A549 (cell line): ENCODE results near the gene H6PD. TPM values are rescaled to one million over a fixed set of nuclear protein-coding genes. Genes with fewer than 3 reads are reported as not detected.

ENCODE experiments used
- ATAC-seq, 2 experiments: fragments of 200-7000 bp in 1 of 2; fragments of >200 bp in 1 of 2; cut with Nextera tagmentation in 1 of 2; cut with Tn5 transposase in 1 of 2; 3 replicates each; pipeline versions ENCODE4 v1.8.0 to v1.9.1; 2018 to 2020; ENCODE audit warnings: mild to moderate bottlenecking in 1 of 2, moderate library complexity in 1 of 2
- CTCF ChIA-PET: fragments of 300-600 bp; sonication (Branson Sonifier 250); formaldehyde crosslinking; extraction: SDS; loops from one replicate; lab custom pipeline; 2021; ENCODE audit warnings: antibody characterized with exemption, inconsistent platforms; lab: Yijun Ruan, JAX
- POLR2A ChIA-PET: fragments of 350-600 bp; formaldehyde crosslinking; extraction: SDS; loops from one replicate; lab custom pipeline; 2021; ENCODE audit warnings: antibody characterized with exemption, inconsistent platforms; lab: Yijun Ruan, JAX
- DNase-seq, 2 experiments: peaks; one replicate each; pipeline versions ENCODE4 v3.0.0 to v3.0.0-alpha.2; 2011 to 2016; ENCODE audit warnings: low read depth in 1 of 2, low spot score in 1 of 2
- FAIRE-seq: peaks from 2 replicates; lab custom pipeline; 2011; peaks lifted over from hg19 to GRCh38; lab: Jason Lieb, UNC
- H3K27ac ChIP-seq, 2 experiments: fragments of >200 bp; sonication (Bioruptor Twin); formaldehyde crosslinking; 3 replicates each; pipeline ENCODE4 v1.5.1; 2016 to 2017
- H3K4me1 ChIP-seq: fragments of >200 bp; sonication (Bioruptor Twin); formaldehyde crosslinking; 3 replicates; pipeline ENCODE4 v1.6.1; 2016
- H3K4me2 ChIP-seq: fragments of >200 bp; sonication (Bioruptor Twin); formaldehyde crosslinking; 3 replicates; pipeline ENCODE4 v1.6.1; 2016
- H3K4me3 ChIP-seq: fragments of >200 bp; sonication (Bioruptor Twin); formaldehyde crosslinking; 3 replicates; pipeline ENCODE4 v1.5.1; 2016
- H3K9me3 ChIP-seq: fragments of >200 bp; sonication (Bioruptor Twin); formaldehyde crosslinking; 3 replicates; pipeline ENCODE4 v1.6.1; 2016
- BHLHE40 ChIP-seq: IDR thresholded peaks from 2 replicates; pipeline ENCODE4 v1.6.1; 2012; ENCODE audit warnings: low read depth, low read length, inconsistent platforms
- CBX2 ChIP-seq: fragments of 200-600 bp; sonication (generic); IDR thresholded peaks from 2 replicates; pipeline ENCODE4 v1.6.1; 2016; ENCODE audit warnings: low read depth, mild to moderate bottlenecking, borderline replicate concordance
- CBX8 ChIP-seq: fragments of 200-600 bp; sonication (generic); IDR thresholded peaks from 2 replicates; pipeline ENCODE4 v1.6.1; 2016
- EHMT2 ChIP-seq: fragments of 200-600 bp; sonication (generic); IDR thresholded peaks from 2 replicates; pipeline ENCODE4 v1.6.1; 2016; ENCODE audit warnings: antibody characterized with exemption, low read depth, mild to moderate bottlenecking, moderate library complexity
- FOSL2 ChIP-seq, 2 experiments: fragments of 450-650 bp in 1 of 2; fragments of >200 bp in 1 of 2; sonication (Bioruptor Twin) in 1 of 2; formaldehyde crosslinking; IDR thresholded peaks; 2 replicates each; pipeline versions ENCODE4 v1.5.0 to v1.6.1; 2016 to 2020; ENCODE audit warnings: mild to moderate bottlenecking in 1 of 2, moderate library complexity in 1 of 2
- FOXS1 ChIP-seq: fragments of 250-450 bp; sonication (Bioruptor Pico); IDR thresholded peaks from 2 replicates; pipeline ENCODE4 v1.5.0; 2020; ENCODE audit warnings: mild to moderate bottlenecking, moderate library complexity
- HOXA7 ChIP-seq: fragments of 250-450 bp; sonication (Bioruptor Pico); IDR thresholded peaks from 2 replicates; pipeline ENCODE4 v1.5.0; 2020; ENCODE audit warnings: mild to moderate bottlenecking, moderate library complexity
- HOXB13 ChIP-seq: fragments of 250-450 bp; sonication (Bioruptor Pico); IDR thresholded peaks from 2 replicates; pipeline ENCODE4 v1.5.0; 2020; ENCODE audit warnings: low read depth, mild to moderate bottlenecking, moderate library complexity
- HOXB5 ChIP-seq: fragments of 250-450 bp; sonication (Bioruptor Pico); IDR thresholded peaks from 2 replicates; pipeline ENCODE4 v1.5.0; 2020; ENCODE audit warnings: mild to moderate bottlenecking, moderate library complexity
- JUN ChIP-seq, 2 experiments: fragments of >200 bp; sonication (Bioruptor Twin); formaldehyde crosslinking; IDR thresholded peaks; 2 replicates in 1 of 2; 3 replicates in 1 of 2; pipeline ENCODE4 v1.6.1; 2016 to 2017
- KDM5A ChIP-seq: fragments of 200-600 bp; sonication (generic); IDR thresholded peaks from 2 replicates; pipeline ENCODE4 v1.6.1; 2016; ENCODE audit warnings: antibody characterized with exemption, mild to moderate bottlenecking
- MAFK ChIP-seq: fragments of 450-650 bp; IDR thresholded peaks from 2 replicates; pipeline ENCODE4 v1.6.1; 2014; ENCODE audit not compliant: partially characterized antibody
- MAZ ChIP-seq: fragments of 150-350 bp; IDR thresholded peaks from 2 replicates; pipeline ENCODE4 v1.6.1; 2014; ENCODE audit warnings: antibody characterized with exemption, low read depth, low read length, borderline replicate concordance
- NFE2L2 ChIP-seq: fragments of 150-350 bp; conservative IDR thresholded peaks from 2 replicates; pipeline ENCODE4 v1.6.1; 2014; ENCODE audit warnings: low read length
- NPAS2 ChIP-seq: fragments of 250-450 bp; sonication (Bioruptor Pico); IDR thresholded peaks from 2 replicates; pipeline ENCODE4 v1.8.0; 2022; ENCODE audit warnings: mild to moderate bottlenecking, moderate library complexity, borderline replicate concordance
- PBX3 ChIP-seq: IDR thresholded peaks from 2 replicates; pipeline ENCODE4 v1.6.1; 2012
- PHF8 ChIP-seq: fragments of 200-600 bp; sonication (generic); IDR thresholded peaks from 2 replicates; pipeline ENCODE4 v1.6.1; 2016; ENCODE audit warnings: low read depth, mild to moderate bottlenecking, antibody characterized with exemption, moderate library complexity, borderline replicate concordance
- POLR2A ChIP-seq: IDR thresholded peaks from 2 replicates; pipeline ENCODE4 v1.6.1; 2012; ENCODE audit warnings: mild to moderate bottlenecking, low read length
- RAD21 ChIP-seq, 2 experiments: fragments of >200 bp in 1 of 2; sonication (Bioruptor Twin) in 1 of 2; formaldehyde crosslinking in 1 of 2; IDR thresholded peaks in 1 of 2; conservative IDR thresholded peaks in 1 of 2; 2 replicates in 1 of 2; 3 replicates in 1 of 2; pipeline ENCODE4 v1.6.1; 2012 to 2018; ENCODE audit warnings: inconsistent platforms in 1 of 2
- RCOR1 ChIP-seq: fragments of 150-350 bp; IDR thresholded peaks from 2 replicates; pipeline ENCODE4 v1.6.1; 2014; ENCODE audit warnings: antibody characterized with exemption, low read length, low read depth
- SMC3 ChIP-seq: fragments of >200 bp; sonication (Bioruptor Twin); formaldehyde crosslinking; IDR thresholded peaks from 3 replicates; pipeline ENCODE4 v1.6.1; 2018; ENCODE audit warnings: inconsistent platforms
- ZC3H11A ChIP-seq: fragments of 450-650 bp; IDR thresholded peaks from 2 replicates; pipeline ENCODE4 v1.6.1; 2014; ENCODE audit warnings: antibody characterized with exemption, mild to moderate bottlenecking
- WGBS: methylation state at CpG from one replicate; pipeline ENCODE4 v1.1.6; 2017; ENCODE audit errors: missing lambda C conversion rate; 5-methylcytosine and 5-hydroxymethylcytosine counted together
- polyA plus RNA-seq, 4 experiments: library from polyadenylated mRNA; depleted of rRNA in 3 of 4; stranded (reverse); fragments of >200 nt; fragmentation: RNase III in 1 of 4; extraction: RNeasy Plus Mini Kit Qiagen cat#74134 plus additional on column Dnase treatment in 1 of 4; gene quantifications; 2 replicates in 3 of 4; 3 replicates in 1 of 4; pipeline ENCODE4 v1.2.3, GENCODE V29; 2011 to 2017
- TF ChIP-seq, protein P1 (sequence below): fragments of >200 bp; sonication (Bioruptor Twin); formaldehyde crosslinking; IDR thresholded peaks from 3 replicates; pipeline ENCODE4 v1.5.1; 2016
- TF ChIP-seq, protein P2 (sequence below): fragments of >200 bp; sonication (Bioruptor Twin); formaldehyde crosslinking; IDR thresholded peaks from 3 replicates; pipeline ENCODE4 v1.6.1; 2016

The H6PD gene
- polyA plus RNA-seq, 2 of the 4 experiments (the other 2 are of a cell fraction): 6.0 to 7.9 TPM

DNA sequence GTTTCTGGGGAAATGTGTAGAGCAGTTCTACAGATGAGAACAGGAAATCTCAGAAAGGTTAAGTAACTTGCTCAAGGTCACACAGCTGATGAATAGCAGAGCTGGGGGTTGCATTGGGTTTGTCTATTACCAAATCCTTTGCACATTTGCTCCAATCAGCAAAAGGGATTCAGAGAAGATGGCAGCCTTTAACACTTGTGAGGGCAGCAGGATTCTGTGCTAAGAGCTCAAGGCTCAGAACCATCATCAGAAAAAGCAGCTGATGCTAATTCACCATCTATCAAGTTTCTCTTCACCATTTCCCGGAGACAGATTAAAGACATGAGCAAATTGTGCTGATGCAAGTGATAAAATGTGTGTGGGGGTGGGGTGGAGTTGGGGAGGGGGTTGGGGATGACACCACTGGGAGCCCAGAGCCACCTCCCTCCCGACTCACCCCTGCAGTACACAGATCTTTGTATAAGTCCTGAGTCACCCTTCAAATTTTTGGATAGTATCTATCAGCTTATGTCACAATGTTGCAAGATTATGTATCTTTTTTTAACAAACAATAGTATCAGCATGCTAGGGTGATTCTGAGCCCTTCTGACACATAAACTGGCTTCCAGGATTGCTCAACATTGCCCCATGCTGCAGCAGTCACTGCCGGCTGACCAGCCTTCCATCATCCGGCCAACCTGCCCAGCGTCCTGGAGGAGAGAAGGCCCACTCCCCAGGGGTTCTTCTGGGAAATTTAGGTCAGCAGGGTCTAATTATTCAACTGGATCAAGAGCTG lies 55.3 kb downstream of the H6PD start (continued):
- TF ChIP-seq HOXB13 (CRISPR knock-in tag) (no peak), MAZ (no peak), RAD21 (conservative IDR thresholded peaks at IDR 0.05 in 1 of 2, IDR thresholded peaks at IDR 0.05 in 1 of 2) (peak; percentile 11 to 40; a peak in 2 of 5 replicates), FOXS1 (CRISPR knock-in tag) (no peak)

- WGBS: 6% methylated on average over 8 of the region's 13 CpGs
- POLR2A ChIA-PET: interaction anchor here (0.5 to 1.4 kb wide), 3 partner anchors 11 to 178 kb away, joined by 3 to 4 read pairs (median 4); no protein-coding TSS in a partner anchor
- ATAC-seq (peak in 1 of 2 experiments; percentile 36; a peak in 3 of 6 replicates), DNase-seq (peak in 1 of 2 experiments; percentile 42), FAIRE-seq (no peak)
- peak overlapping the region; percentile 93 to 99 for H3K27ac ChIP-seq
- CTCF ChIA-PET: interaction anchor here (0.9 to 1.6 kb wide), 3 partner anchors 11 to 25 kb away, joined by 3 to 5 read pairs (median 3); no protein-coding TSS in a partner anchor
- peaks cover 50% of the 10 kb centered on the region for H3K4me1 ChIP-seq
- H3K4me3 ChIP-seq: peak overlapping the region; percentile 96
- peaks cover 13% of the 10 kb centered on the region for H3K9me3 ChIP-seq
- TF ChIP-seq CBX8: no peak
- no peak for TF ChIP-seq NFE2L2
- no peak for TF ChIP-seq PBX3
- TF ChIP-seq HOXB5: no peak
- TF ChIP-seq RCOR1: no peak
- peak overlapping the region; percentile 98 for H3K4me2 ChIP-seq
These were observed 57.4 kb downstream of the H6PD start for GRCh38 chr1:9291914-9292360.

GRCh38 chr1:9292361-9293240 lies 58.0 kb downstream of the H6PD start, which contains the start of gene SPSB1:
SPSB1 (plus strand) TSS chr1:9292894; CDS start chr1:9355892, 62,998 bp downstream.
- POLR2A ChIA-PET: interaction anchor here (0.6 to 1.4 kb wide), 2 partner anchors 12 to 170 kb away, joined by 3 to 4 read pairs; no protein-coding TSS in a partner anchor

More at GRCh38 chr1:9292361-9293240, 58.0 kb downstream of the H6PD start, which contains the start of gene SPSB1:
- WGBS: 0% methylated on average over 8 of the region's 119 CpGs
- no peak for FAIRE-seq
- peak in 1 of 2 experiments; percentile 64 for DNase-seq
- Histone ChIP-seq H3K27ac (peak within 1 kb of the TSS; percentile 93 to 99), H3K4me1 (peaks cover 57% of the 10 kb centered on the region), H3K9me3 (peaks cover 12% of the 10 kb centered on the region), H3K4me3 (peak within 1 kb of the TSS; percentile 96), H3K4me2 (peak within 1 kb of the TSS; percentile 98)
- peak; percentile 47 to 54 for ATAC-seq
- CTCF ChIA-PET: interaction anchor here (0.9 to 1.6 kb wide), 3 partner anchors 12 to 26 kb away, joined by 3 to 5 read pairs (median 3); no protein-coding TSS in a partner anchor
- TF ChIP-seq CBX2 (no peak), FOXS1 (CRISPR knock-in tag) (no peak), MAZ (no peak), NPAS2 (CRISPR knock-in tag) (no peak), KDM5A (no peak), MAFK (no peak), HOXA7 (CRISPR knock-in tag) (no peak), FOSL2 (IDR thresholded peaks at IDR 0.05) (no peak), FOSL2 (CRISPR knock-in tag; IDR thresholded peaks at IDR 0.05) (no peak), EHMT2 (no peak), POLR2A (peak; percentile 67), BHLHE40 (no peak), SMC3 (peak; percentile 6; the same call in 1 of the 3 replicates), PHF8 (no peak), JUN (IDR thresholded peaks at IDR 0.05) (peak in 1 of 2 experiments; percentile 55; a peak in 1 of 5 replicates), ZC3H11A (no peak)
- TF ChIP-seq, protein P1, sequence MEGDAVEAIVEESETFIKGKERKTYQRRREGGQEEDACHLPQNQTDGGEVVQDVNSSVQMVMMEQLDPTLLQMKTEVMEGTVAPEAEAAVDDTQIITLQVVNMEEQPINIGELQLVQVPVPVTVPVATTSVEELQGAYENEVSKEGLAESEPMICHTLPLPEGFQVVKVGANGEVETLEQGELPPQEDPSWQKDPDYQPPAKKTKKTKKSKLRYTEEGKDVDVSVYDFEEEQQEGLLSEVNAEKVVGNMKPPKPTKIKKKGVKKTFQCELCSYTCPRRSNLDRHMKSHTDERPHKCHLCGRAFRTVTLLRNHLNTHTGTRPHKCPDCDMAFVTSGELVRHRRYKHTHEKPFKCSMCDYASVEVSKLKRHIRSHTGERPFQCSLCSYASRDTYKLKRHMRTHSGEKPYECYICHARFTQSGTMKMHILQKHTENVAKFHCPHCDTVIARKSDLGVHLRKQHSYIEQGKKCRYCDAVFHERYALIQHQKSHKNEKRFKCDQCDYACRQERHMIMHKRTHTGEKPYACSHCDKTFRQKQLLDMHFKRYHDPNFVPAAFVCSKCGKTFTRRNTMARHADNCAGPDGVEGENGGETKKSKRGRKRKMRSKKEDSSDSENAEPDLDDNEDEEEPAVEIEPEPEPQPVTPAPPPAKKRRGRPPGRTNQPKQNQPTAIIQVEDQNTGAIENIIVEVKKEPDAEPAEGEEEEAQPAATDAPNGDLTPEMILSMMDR: no peak
- TF ChIP-seq, protein P2, sequence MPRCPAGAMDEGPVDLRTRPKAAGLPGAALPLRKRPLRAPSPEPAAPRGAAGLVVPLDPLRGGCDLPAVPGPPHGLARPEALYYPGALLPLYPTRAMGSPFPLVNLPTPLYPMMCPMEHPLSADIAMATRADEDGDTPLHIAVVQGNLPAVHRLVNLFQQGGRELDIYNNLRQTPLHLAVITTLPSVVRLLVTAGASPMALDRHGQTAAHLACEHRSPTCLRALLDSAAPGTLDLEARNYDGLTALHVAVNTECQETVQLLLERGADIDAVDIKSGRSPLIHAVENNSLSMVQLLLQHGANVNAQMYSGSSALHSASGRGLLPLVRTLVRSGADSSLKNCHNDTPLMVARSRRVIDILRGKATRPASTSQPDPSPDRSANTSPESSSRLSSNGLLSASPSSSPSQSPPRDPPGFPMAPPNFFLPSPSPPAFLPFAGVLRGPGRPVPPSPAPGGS: 0 out of 3 replicates have a peak, but pooled peaks have one; percentile 59
